GM21360 (cell line): ENCODE data around the gene MTMR12.
"Not testable (repeated sequence)": the region's sequence is repeated elsewhere in the genome, so short reads cannot be mapped to it uniquely, and the experiment has no call there.

Source experiments
- ATAC-seq: cut with Tn5 transposase; IDR thresholded peaks from one replicate; pipeline ENCODE4 v1.9.1; 2021; ENCODE audit warnings: mild to moderate bottlenecking, moderate library complexity; ENCODE audit not compliant: unreplicated experiment

MTMR12 gene

GRCh38 chr5:32325062-32325461 lies 12.3 kb upstream of the MTMR12 start:
- ATAC-seq = peak; percentile 58

- ATAC-seq = no peak
These were observed 11.0 kb upstream of the MTMR12 start for GRCh38 chr5:32323741-32324140.

- no peak for ATAC-seq
These were observed 10.1 kb upstream of the MTMR12 start for GRCh38 chr5:32322882-32323281.

DNA sequence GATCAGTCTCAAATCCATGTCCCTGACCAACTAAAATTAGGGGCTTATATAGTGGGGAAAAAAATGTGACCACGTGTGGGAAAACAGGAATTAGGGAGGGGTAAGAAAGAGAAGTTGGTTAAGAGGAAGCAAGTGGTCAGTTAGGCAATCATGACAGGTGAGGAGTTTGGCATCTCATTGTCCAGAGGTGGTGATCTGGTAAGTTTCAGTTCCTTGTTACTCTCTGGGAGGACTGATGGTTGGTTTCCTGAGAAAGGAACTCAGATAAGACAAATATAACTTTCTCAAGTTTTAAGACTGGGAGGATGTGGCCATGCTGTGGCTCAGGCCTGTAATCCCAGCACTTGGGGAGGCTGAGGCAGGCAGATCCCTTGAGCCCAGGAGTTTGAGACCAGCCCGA lies 9.0 kb upstream of the MTMR12 start:
- ATAC-seq = not testable (repeated sequence)

DNA sequence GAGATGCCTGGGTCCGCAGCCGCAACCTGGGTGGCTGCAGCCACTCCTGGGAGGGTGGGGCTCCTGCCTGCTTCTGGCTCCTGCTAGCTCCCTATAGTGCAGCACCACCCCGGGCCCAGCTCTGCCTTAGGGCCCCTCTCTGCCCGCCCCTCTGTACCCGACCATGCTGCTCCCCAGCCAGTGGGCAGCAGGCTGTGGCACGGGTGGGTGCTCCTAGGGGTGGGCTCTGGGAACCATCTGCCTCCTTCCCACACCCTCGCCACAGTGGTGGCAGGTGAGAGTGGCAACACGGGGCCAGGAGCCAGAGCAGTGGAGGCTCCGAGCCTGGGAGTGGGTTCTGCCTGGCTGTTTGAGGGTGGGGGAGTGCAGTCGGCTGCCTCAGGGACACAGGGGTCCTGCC lies 7.8 kb upstream of the MTMR12 start:
- ATAC-seq = no peak

DNA sequence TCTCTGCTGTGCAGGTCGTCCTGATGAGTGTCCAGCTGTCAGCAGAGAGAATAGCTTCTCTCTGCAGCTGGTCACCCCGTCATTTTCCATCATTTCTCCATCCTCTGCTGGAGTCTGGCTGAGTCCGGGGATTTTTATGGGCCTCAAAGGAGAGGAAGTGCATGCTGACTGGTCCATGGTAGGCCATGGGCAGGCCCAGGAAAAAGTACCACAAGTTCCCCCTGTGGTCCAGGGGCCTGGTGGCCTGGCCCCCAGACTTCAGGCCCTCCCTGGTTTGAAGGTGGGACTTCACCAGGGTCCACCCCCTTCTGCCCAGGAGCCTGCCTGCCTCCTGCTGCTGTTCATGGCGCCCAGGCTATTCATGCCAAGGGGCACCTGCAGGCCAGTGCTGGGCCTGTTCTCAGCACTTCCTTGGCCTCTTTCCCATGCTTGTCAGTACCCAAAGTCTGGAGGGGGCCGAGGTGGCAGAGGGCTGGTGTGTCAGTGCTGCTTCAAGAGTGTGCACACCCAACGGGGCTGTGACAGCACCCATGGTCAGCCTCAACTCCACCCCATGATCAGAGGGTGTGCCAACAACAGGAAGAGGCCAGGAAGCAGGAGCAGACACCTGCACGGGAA lies 7.3 kb upstream of the MTMR12 start:
- no peak for ATAC-seq

GRCh38 chr5:32319392-32319791 lies 6.7 kb upstream of the MTMR12 start:
- no peak for ATAC-seq

DNA sequence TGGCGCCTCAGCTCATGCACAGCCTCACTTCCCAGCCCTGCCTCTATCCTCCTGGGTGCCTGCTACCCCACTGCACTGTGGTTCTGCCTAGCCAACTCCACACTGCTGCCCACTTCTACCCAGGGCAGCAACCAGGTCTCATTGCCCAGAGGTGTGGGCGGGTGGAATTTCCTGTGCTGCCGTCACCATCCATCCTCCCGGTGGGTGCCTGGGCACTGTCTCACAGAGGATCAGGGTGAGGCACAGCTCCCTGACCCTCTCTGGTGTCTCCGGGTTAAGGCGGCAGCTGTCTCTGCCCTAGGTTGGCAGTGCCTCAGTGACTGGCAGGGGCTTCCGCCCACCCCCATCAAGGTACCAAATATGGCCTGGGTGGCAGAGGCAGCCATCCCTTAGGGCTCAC lies 4.3 kb upstream of the MTMR12 start:
- no peak for ATAC-seq

DNA sequence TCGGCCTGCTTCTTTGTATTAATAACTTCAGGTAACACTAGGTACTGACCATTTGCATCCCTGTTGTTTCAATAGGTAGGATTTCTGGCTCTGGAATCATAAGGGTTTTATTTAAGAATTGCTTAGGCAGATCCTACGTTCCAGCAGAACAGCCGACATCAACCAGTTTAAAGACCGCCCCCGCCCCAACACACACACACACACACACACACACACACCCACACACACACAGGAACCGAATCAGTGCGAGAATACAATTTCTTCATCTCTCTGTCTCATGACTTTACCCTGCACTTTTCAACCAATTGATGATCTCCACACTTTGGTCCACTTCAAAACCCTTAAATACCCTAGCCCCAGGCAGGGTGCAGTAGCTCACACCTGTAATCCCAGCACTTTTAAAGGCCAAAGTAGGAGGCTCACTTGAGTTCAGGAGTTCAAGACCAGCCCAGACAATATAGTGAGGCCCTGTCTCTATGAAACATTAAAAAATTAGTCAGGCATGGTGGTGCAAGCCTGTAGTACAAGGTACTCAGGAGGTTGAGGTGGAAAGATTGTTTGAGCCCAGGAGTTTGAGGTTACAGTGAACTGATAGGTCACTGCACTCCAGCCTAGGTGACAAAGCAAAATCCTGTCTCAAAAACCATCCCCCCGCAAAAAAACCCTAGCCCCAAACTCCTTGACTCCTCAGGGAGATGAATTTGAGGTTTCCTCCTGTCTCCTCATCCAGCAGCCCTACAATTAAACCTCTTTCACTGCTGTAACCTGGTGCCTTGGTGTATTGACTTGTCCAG lies 2.7 kb upstream of the MTMR12 start:
- ATAC-seq = no peak

GRCh38 chr5:32314658-32315057 lies 1.9 kb upstream of the MTMR12 start:
- no peak for ATAC-seq

DNA sequence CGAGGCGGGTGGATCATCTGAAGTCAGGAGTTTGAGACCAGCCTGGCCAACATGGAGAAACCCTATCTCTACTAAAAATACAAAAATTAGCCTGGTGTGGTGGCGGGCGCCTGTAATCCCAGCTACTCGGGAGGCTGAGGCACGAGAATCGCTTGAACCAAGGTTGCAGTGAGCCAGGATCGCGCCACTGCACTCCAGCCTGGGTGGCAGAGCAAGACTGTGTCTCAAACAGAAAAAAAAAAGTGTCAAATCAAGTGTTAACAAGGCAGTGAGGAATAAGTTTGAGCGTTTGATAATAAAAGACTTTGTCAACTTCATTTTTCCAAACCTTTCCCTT lies 1.4 kb upstream of the MTMR12 start:
- not testable (repeated sequence) for ATAC-seq

DNA sequence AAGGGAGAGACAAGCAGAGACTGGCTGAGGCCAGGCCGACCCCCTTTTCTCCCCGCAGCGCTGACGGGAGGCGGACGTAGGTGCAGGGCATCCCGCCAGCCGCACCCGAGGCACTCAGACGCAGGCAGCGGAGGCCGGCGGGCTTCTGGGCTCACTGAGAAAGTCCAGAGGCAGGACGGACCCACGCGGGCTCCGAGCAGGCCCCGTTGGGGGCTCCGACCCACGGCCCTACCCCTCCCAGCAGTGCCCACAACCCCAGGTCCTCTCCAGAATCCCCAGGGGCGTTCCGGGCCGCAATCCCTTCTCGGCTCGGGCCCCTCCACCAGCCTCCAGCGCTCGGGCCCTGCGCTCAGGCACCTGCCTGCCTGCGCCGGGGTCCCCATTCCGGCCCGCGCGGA lies 543 bp downstream of the MTMR12 start:
- ATAC-seq = peak; percentile 28

- ATAC-seq = no peak
These were observed 1.1 kb downstream of the MTMR12 start for GRCh38 chr5:32311404-32312196.

GRCh38 chr5:32309761-32310160 lies 3.0 kb downstream of the MTMR12 start:
- no peak for ATAC-seq

DNA sequence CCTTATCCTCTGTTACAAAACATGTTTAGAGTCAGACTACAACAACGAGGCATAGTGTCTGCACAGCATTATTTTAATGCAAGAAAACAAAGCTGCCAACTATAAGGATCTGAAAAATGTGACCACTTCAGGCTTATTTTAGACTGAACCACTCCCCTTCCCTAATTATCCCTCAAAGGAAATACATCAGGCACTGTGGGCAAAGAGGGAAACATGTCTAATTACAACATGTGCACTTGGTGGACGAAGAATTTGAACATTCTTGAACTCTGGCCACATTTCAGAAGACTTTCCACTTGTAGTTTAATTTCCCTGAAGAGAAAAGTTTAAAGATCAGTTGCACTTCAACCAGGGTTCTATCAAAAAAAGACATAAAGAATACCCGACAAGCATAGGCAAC lies 3.8 kb downstream of the MTMR12 start:
- no peak for ATAC-seq

DNA sequence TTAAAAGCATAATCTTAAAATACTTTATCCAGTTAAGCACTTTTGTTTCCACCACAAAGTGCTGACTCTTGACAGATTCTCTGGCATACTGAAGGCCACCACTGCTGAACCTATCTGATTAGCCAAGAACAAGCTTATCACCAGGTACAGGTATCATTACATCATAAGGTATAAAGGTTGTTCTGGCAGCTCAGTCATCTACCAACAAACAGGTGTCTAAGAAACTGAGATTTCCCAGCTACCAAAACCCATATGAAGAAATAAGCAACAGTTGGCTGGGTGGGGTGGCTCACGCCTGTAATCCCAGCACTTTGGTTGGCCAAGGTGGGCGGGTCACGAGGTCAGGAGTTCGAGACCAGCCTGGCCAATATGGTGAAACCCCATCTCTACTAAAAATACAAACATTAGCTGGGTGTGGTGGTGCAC lies 5.0 kb downstream of the MTMR12 start:
- no peak for ATAC-seq

DNA sequence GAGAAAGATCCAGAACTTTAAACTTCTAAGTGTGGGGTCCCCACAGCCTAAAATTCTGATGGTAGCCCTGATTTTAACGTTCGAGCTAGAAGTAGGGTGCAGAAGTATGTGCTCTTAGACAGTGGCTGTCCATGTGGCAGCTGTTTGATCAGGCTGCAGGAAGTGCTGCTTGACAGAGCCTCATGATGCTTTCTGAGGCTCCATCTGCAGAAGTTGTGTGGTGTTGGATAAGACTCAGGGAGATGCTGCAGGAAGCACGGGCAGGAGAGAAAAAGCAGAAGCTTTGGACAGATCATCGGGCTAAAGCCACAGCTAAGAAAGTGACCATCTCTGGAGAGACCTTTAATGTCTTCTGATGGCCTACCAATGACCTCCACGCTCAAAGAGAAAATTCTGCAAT lies 8.1 kb downstream of the MTMR12 start:
- no peak for ATAC-seq

GRCh38 chr5:32303755-32304120 lies 9.0 kb downstream of the MTMR12 start:
- no peak for ATAC-seq

DNA sequence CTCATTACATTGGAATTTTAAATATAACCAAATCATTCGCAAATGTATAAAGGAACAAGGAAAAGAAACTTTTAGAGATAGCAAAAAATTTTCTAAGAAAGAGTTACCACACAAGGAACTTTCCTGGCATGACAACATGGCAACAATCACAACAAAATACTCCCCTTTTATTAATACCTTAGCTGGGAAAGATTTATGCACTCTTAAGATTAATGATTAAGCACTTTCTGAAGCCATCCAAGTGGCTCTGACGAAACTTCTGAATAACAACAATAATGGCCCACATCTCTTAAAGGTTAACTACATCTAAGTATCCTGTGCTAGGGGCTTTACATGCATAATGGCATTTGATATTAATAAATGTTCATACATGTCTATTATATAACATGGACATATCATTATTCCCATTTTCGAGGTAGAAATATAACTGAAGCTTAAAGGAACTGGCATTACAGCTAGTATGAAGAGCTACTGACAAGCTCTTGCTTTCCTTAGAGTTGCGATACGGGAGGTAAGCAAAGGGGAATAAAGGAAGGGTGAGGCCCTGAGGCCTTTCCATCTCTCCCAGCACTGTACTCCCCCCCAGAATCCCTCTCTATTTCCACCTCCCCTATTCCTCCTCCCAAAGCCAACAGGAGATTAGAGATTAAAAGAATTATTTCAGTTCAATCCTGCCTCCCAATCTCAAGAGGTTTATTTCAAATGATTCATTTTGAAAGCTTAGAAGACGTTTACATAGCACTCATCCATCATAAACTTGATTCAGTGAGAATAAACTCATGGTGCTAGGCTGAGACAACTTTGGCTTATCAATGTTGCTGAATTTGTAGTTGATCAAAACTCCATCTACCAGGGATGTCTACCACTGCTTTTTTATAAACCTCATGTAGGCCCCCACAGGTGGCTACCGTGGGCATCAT lies 9.6 kb downstream of the MTMR12 start:
- no peak for ATAC-seq

GRCh38 chr5:32301891-32302290 lies 10.8 kb downstream of the MTMR12 start:
- no peak for ATAC-seq
